Thyroid gland (tissue), 4 donors: ENCODE measurements around the gene PAX8.

Source experiments
- POLR2A ChIP-seq, 2 donors: fragments of 450-650 bp; IDR thresholded peaks; one replicate each; pipeline ENCODE4 v1.6.1; 2017; ENCODE audit warnings: antibody characterized with exemption in 2 of 2, mild to moderate bottlenecking in 2 of 2, moderate library complexity in 1 of 2
- TF ChIP-seq, protein P1 (sequence below), 6 experiments: fragments of 200-600 bp in 3 of 6; fragments of 450-650 bp in 3 of 6; sonication (generic) in 3 of 6; IDR thresholded peaks; one replicate each; pipeline ENCODE4 v1.5.1; 2016 to 2019; ENCODE audit warnings: antibody characterized with exemption in 6 of 6, mild to moderate bottlenecking in 2 of 6, inconsistent platforms in 1 of 6, moderate library complexity in 1 of 6

DNA sequence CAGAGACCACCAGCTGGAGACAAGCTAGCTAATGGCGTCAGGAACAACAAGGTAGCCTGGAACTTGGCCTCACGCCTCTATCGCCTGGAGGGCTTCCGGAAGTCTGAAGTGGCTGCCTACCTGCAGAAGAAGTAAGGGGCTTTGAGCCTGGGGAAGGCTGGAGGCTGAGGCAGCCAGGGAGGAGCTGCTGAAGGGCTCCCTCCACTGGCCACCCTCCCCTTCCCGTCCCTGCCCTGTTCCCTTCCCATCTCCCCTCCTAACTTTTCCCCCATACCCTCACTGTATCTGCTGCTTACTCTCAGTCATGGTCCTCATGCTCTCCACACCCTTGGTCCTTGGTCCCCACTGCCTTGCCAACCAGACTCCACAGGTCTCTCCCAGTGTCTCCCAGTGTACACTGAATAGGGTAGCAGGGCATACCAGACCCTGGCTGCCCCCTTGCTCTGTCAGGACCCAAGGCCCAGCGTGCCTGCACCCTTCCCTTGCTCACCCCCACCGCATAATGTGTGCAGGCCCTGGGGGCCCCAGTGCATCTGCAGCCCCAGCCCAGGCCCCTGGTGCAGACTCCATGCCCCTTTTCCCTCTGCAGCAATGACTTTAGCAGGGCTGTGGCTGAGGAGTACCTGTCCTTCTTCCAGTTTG is 86.1 kb downstream of the PAX8 start:
- TF ChIP-seq, protein P1, sequence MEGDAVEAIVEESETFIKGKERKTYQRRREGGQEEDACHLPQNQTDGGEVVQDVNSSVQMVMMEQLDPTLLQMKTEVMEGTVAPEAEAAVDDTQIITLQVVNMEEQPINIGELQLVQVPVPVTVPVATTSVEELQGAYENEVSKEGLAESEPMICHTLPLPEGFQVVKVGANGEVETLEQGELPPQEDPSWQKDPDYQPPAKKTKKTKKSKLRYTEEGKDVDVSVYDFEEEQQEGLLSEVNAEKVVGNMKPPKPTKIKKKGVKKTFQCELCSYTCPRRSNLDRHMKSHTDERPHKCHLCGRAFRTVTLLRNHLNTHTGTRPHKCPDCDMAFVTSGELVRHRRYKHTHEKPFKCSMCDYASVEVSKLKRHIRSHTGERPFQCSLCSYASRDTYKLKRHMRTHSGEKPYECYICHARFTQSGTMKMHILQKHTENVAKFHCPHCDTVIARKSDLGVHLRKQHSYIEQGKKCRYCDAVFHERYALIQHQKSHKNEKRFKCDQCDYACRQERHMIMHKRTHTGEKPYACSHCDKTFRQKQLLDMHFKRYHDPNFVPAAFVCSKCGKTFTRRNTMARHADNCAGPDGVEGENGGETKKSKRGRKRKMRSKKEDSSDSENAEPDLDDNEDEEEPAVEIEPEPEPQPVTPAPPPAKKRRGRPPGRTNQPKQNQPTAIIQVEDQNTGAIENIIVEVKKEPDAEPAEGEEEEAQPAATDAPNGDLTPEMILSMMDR (IDR thresholded peaks at IDR 0.05): no peak
- no peak for TF ChIP-seq POLR2A (IDR thresholded peaks at IDR 0.05)
